NCI-H510A treated with DMSO at 0.1 percent for 48 hours (cell line): ENCODE results near the gene SMC3.
"Not testable (repeated sequence)": the region's sequence is repeated elsewhere in the genome, so short reads cannot be mapped to it uniquely, and the experiment has no call there.

Experiments used
- DNase-seq: peaks from one replicate; lab custom pipeline; 2025; lab: John Stamatoyannopoulos, UW

The SMC3 gene

DNA sequence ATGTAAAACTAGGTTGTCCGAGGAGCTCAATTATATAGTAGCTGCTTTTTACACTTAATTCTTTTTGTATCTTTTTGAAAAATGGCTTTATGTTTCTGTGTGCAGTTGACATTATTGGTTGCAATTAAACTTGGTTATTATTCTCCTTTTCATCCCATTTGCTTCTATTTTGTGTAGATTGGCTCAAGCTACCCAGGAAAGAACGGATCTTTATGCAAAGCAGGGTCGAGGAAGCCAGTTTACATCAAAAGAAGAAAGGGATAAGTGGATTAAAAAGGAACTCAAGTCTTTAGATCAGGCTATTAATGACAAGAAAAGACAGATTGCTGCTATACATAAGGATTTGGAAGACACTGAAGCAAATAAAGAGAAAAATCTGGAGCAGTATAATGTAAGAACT is 16.5 kb downstream of the SMC3 start:
- DNase-seq = no peak

DNA sequence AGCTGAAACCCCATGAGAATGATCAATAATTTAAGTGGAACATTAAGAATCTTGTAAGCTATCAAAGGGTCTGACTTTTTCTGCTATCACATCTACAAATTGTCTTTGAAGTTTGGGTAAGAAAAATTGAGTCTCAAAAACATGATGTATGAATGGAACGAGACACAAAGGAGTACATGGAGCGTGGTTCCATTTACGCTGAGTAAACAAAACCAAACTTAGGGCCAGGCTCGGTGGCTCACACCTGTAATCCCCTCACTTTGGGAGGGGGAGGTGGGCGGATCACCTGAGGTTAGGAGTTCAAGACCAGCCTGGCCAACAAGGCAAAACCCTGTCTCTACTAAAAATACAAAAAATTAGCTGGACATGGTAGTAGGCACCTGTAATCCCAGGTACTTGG is 24.3 kb downstream of the SMC3 start:
- DNase-seq = no peak

DNA sequence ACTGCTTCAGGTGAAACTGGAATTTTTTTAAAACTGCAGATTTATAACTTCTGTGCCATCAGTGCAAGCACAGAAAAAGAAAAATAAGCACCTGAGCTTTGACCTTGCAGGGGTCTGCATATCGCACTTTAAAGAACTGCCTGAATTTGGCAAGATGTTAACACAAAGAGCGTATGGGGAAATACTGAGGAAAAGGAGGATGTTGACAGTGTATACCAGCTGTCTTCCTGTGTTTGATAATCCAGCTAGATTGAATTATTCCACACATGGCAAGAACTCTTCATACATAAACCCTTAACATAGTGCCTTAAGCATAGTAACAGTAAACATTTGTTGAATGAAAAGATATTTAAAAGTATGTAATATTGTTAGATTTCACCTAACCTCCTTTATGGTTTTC is 30.0 kb downstream of the SMC3 start:
- DNase-seq = no peak

DNA sequence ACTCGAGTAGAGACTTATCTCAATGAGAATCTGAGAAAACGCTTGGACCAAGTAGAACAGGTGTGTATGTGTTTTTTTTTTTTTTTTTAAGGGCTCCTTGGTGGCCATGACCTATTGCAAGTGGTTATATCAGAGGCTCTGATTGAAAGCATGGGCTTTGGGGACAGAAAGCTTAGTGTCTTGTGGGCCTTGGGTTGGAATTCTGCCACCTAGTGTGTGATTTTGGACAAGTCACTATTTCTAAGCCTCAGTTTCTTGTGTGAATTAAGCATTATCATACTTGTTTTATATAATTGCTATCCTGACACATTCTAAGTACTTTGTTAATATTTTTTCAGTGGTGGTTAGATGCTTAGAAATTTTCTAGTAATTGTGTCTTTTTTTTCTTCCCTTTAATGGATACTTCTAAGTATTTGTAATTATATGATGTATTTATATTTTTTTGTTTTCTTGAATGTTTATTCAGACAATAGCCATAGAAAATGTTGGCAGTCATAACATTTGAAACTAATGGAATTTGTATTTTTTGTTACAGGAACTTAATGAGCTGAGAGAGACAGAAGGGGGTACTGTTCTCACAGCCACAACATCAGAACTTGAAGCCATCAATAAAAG is 33.1 kb downstream of the SMC3 start:
- peak; percentile 84 for DNase-seq

DNA sequence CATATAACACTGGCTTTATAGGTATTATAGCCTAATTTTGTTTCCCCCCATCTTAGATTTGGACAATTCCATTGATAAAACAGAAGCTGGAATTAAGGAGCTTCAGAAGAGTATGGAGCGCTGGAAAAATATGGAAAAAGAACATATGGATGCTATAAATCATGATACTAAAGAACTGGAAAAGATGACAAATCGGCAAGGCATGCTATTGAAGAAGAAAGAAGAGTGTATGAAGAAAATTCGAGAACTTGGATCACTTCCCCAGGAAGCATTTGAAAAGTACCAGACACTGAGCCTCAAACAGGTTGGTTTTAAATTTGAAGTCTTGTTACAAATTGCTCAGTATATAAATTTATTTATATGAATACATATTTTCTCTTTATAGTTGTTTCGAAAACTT is 34.1 kb downstream of the SMC3 start:
- no peak for DNase-seq

DNA sequence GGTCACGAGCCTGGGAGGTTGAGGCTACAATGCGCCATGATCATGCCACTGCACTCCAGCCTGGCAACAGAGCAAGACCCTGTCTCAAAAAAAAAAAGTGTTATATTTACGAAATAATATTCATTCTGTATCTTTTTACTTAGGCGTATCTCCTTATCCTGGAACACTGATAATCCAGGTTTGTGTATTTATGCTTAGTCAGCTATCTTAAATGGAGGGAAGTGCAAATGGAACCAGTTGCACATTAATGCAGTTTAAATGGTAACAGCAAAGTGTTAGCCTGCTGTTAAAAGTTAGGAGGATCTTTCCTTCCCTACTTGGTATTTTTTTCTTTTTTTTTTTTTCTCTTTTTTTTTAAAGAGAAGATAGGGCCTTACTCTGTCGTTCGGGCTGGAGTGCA is 40.6 kb downstream of the SMC3 start:
- DNase-seq = no peak

DNA sequence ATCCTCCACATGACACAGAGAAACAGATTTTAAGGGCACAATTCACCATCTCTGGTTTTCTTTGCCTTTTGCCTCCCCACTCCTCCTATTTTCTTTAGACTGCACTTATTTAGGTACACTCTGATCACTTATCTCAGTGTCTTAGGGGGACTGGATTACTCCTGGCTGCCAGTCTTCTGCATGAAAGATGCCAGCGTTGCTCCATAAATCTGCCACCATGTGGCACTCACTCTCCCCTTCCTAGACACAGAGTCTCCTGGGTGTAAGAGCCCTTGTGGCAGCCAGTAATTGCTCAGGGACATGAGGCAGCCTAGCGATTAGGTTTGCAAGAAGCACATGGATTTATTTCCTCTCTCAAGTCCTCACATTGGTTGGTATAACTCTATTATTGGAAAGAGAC is 42.1 kb downstream of the SMC3 start:
- peak; percentile 85 for DNase-seq

DNA sequence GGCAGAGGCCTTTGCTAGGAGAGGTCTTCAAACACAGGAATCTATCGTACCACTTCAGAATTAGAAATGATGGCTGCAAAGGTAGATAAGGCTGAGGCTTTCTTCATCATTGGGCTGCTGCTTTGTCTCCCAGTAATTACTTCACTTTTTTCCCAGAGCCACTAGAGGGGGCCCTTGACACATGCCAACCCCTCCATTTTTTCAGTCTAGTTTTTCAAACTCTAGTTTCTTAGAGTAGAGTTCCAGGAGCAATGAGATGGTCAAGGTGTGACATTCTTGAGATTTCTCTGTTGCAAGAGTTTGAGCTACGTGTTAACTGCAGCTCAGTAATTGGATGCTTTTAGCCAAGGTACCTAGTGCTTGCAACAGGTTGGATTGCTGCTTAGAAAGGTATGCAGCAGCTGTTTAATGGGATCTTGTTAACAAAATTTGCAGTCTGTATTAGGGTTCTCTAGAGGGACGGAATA is 42.8 kb downstream of the SMC3 start:
- DNase-seq = peak; percentile 90

DNA sequence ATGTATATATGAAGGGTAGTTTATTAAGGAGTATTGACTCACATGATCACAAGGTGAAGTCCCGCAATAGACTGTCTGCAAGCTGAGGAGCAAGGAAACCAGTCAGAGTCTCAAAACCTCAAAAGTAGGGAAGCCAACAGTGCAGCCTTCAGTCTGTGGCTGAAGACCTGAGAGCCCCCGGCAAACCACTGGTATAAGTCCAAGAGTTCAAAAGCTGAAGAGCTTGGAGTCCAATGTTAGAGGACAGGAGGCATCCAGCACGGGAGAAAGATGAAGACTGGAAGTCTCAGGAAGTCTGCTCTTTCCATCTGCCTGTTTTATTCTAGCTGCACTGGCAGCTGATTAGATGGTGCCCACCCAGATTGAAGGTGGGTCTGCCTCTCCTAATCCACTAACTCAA is 43.3 kb downstream of the SMC3 start:
- DNase-seq = not testable (repeated sequence)

DNA sequence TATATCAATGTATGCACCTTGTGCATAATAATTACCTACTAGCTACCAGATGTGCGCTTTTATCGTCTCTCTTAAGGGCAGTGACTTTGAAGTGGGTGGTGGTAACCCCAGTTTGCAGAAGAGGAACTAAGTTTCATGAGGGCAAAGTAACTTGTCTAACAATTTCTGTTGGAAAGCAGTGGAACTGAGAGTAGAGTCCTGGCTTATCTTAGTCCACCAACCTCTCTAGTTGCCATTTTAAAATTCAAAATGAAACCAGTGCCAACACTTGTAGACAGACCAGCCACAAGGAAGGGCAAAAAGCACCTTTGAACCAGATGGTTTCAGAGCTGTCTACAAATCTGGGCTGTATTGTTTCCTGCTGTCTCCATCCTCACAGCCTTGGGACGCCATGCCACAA is 44.6 kb downstream of the SMC3 start:
- no peak for DNase-seq

DNA sequence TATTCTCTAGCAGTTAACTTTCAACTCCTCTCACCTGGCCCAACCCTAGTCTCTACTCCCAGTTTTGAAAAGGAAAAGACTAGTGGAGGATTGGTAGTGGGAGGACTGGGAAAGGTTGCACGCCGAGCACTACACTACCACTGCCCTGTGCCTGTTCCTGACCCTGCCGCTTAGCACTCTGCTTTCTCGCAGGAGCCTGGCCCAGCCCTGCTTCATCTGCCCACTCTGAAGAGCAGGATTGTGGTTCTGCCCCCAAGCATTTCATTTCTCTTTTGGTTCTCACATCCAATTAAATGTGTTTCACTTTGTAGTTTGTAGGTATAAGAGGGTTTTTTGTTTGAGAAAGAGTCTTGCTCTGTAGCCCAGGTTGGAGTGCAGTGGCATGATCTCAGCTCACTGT is 45.1 kb downstream of the SMC3 start:
- DNase-seq = no peak

DNA sequence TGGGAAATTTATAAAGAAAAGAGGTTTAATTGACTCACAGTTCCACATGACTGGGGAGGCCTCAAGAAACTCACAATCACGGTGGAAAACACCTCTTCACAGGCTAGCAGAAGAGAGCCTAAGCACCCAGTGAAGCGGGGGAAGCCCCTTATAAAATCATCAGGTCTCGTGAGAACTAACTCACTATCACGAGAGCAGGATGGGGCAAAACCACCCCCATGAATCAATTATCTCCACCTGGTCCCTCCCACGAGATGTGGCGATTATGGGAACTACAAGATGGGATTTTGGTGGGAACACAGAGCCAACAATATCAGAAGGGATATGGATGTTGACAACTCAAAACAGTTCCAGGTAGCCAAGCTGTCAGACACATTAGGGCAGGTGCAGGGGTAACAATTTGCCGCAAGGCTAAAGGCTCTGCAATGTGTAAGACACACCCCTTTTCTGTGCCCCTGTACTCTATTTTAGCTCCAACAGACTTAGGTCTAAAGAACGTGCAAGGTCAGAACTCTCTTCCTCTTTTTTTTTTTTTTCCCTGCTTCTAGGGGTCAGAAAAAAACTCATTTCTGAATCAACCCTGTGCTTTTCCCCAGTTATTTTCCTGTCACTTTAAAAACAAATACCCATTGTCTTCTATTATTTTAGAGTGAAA is 46.0 kb downstream of the SMC3 start:
- no peak for DNase-seq

DNA sequence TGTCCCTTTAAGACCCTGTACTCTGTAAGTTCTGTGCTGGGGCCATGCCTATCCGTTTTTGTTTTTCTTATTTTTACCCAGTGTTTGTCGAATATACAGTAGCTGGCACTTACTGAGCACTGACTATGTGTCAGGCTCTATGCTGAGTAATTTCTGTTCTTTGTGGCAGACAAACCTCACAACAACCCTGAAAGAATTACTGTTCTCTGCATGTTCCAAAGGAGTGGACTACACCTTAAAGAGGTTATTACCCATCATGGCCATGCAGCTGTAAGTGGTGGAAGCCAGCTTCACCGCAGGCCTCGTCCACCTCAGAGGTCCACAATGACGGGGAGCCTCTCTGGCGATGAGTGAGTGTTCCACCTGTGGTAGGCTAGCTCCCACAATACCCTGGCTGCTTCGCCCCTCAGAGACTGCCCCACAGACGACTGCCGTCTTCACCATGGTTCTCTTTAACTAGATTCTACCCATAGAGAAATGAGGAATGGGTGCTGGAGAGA is 46.6 kb downstream of the SMC3 start:
- DNase-seq = no peak

DNA sequence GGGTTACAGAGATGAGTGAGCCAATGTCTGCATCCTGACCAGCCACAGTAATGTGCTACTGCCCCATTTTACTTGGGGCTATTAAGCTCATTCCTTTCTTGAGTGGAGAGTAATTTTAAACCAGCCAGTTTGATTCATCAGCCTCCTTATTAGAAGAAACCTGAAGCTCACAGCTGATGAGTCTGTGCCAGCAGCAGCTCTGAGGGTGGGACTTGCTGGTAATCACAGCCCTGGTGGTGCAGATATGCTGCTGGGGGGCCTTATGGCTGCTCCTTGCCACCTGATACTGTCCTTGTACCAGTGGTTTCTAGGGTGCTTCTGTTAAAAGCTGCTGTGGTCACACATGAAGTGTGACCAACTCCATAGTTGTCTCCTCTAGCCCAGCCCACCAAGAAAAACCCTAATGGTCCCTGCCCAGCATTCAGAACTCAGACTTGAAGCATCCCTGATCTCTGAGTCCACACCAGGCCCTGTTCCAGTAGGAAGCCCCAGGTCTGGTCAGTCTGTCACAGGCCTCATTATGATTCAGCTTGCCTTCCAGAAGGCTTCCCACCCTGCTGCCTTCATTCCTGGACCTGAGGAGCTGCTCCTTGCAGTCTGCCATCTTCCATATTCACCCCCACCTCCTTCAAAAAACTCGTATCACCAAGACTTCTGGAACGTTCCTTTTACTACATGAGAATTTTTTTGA is 47.7 kb downstream of the SMC3 start:
- DNase-seq = no peak

DNA sequence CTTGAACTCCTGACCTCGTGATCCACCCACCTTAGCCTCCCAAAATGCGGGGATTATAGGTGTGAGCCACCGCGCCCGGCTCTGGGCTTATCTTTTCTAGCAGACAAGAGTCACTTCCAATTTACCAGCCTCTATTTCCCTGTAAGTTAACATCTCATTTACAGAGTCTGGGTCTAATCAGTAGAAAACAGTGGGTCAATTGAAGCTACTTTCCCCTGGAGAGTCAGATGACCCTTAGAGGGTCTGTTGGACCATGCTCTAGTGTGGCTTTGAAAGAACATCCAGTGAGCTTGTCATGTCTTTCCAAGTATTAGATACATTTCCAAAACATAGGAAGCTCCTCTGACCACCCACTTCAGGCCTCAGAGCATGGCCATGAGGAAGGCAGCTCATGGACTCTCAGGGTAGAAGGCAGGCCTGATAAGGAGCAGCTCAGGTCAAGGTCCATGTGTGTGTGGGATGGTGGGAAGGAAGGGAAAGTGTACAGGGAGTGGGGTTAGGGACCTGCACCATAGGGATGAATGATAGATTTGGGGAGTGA is 49.1 kb downstream of the SMC3 start:
- DNase-seq = no peak

DNA sequence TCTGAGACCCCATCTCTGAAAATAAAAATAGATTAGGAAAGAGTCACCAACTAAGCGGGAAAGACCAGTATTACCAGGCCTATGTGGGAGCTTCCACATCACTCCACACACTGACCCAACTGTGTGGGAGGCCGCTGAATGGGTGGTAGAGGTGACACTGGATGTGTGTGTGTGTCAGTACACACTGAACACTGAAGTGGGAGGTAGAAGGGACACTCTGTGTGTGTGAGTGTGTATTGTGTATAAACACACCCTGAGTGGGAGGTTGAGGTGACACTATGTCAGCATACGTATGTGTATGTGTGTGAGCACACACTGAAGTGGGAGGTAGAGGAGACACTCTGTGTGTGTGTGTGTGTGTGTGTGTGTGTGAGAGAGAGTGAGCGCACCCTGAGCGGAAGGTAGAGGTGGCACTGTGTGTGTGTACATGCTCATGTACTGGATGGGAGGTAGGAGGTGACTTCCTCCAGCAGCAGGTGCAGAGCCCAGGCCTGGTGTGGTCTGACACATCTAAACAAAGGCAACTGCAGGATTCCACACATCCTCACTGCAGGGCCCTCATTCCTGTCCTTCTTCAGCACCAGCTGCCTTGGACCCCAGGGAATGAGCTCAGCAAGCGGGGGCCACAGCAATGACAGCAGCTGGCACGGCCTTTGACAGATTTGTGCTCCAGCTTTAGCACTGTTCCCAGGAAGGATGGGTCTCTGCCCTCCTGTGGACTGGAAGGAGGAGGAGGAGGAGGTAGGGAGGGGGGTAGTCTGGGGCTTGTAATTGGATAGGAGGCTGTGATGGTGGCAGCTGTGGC is 50.1 kb downstream of the SMC3 start:
- peak; percentile 61 for DNase-seq

DNA sequence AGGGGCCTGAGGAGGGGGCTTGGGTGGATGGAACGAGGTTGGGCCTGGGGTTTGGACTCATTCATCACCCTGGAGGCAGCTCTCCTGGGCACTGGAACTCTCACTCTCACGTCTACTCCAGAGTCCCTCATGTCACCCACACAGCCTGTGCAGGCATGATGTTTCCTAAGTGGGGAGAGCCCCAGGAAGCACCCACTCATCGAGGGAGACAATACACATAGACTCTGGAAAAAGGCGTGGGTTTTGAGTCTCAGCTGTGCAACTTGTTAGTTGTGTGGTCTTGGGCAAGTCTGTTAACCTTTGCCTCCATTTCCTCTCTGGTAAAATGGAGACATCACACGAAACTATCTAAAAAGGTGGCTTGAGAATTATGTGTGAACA is 50.7 kb downstream of the SMC3 start:
- no peak for DNase-seq

DNA sequence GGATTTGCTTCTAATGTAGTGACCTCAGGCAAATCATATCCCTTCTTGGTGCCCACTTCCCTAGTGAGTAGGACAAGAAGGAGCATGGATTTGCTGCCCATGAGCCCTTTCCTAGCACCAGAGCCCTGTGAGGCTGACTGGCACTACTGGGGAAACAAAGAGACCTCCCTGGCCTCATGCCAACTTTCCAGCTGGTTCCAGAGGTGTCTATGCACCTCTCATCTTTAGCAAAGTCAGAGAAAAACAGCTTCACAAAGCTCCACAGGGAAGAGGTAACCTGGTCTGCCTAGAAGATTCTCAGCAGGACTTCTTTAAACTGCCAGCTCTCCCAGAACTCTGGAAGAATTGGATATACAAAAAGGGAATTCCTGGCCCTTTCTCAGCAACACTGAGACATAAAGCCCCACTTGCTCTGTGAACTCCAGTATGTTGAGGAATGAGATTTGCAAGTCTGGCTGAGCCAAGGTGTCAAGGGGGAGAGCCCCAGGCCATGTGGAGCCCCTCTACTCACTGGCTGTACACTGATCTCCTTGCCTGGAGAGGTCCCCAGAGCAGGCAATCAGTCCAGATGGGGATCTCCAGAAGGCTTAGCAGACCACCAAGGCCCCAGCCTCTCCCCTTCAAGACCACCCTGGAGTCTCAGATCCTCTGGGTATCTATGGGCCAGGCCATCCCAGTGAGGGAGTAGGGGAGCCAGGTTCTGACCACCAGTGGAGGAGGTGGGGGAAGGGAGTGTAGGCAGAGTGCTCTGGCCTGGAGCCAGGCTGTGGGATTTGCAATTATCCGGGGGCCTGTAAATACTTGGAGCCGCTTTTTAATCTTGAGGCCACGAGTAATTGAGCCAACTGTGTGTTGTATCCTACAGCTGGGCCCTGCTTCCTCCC is 52.3 kb downstream of the SMC3 start:
- no peak for DNase-seq

DNA sequence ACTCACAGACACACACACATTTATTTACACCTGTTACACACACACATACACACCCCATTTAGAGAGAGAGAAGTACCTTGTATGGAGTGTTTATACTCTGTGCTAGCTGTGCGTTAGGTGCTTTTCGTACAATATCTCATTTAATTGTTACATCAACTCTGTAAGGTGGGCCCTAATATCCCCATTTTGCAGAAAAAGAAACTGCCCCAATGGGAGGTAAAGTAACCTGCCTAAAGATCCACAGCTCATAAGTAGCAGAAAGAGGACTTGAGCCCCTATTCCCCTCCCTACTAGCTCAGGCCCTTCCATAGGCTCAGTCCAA is 52.9 kb downstream of the SMC3 start:
- no peak for DNase-seq

DNA sequence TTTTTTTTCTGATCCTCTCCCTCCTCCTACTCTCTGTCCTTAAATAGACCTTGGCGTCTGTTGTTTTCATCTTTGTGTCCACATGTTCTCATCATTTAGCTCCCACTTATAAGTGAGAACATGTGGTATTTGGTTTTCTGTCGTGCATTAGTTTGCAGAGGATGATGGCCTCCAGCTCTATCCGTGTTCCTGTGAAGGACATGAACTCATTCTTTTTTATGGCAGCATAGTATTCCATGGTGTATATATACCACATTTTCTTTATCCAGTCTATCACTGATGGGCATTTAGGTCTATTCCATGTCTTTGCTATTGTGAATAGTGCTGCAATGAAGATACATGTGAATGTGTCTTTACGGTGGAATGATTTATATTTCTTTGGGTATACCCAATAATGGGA is 55.8 kb downstream of the SMC3 start:
- not testable (repeated sequence) for DNase-seq

DNA sequence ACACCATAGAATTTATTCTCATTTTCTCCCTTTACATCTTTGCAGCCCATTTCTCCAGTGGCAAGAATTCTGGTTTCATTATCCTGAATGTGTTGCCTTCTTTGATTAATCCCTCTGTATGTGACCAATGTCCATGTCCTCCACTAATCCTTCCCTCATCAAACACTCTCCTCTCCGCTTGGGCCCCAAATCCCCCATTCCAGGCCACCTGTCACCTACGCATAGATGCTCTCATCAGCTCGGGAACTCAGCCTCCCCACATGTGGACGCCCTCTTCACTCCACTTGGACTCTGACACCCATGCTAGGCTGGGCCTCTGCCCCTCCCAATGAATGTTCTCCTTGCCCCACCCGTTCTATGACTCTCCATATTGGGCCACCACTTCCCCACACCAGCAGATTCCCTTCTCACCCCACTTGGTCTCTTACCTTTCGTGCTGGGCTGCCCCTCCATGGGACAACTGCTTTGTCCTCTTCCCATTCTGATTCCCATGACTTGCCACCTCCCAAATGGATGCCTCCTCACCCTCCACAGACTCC is 57.9 kb downstream of the SMC3 start:
- no peak for DNase-seq
